ENCODE data around the gene PARD3. TPM values are rescaled to one million over a fixed set of nuclear protein-coding genes. Genes with fewer than 3 reads are reported as not detected.
"Not testable (repeated sequence)": the region's sequence is repeated elsewhere in the genome, so short reads cannot be mapped to it uniquely, and the experiment has no call there.

PARD3 gene
- total RNA-seq, 4 donors from 2014 or later = 27.3 to 65.3 (median 55.6) TPM

DNA sequence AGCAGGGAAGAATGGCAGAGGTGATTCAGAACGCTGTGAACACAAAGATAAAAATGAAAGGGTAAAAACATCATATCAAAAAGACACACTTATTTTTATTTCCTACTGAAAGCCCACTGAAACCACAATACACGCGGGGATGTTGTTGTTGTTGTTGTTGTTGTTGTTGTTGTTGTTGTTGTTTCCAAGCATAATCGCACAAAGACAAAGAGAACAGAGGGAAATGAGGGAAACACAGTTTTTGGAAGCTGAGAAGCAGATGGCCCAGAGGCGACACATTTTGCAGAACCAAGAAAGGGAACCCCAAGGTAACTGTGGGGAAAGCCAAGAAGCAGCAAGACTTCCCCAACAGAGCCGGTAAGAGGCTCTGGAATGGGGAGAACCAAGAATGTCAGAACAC, 113.9 kb downstream of the PARD3 start:
- H3K36me3 ChIP-seq = no peaks in the 10 kb centered on the region
- TF ChIP-seq EP300 (IDR thresholded peaks at IDR 0.05; ENCODE audit: low read depth) = no peak
- no peak for TF ChIP-seq POLR2A (IDR thresholded peaks at IDR 0.05)
- TF ChIP-seq, protein P1, sequence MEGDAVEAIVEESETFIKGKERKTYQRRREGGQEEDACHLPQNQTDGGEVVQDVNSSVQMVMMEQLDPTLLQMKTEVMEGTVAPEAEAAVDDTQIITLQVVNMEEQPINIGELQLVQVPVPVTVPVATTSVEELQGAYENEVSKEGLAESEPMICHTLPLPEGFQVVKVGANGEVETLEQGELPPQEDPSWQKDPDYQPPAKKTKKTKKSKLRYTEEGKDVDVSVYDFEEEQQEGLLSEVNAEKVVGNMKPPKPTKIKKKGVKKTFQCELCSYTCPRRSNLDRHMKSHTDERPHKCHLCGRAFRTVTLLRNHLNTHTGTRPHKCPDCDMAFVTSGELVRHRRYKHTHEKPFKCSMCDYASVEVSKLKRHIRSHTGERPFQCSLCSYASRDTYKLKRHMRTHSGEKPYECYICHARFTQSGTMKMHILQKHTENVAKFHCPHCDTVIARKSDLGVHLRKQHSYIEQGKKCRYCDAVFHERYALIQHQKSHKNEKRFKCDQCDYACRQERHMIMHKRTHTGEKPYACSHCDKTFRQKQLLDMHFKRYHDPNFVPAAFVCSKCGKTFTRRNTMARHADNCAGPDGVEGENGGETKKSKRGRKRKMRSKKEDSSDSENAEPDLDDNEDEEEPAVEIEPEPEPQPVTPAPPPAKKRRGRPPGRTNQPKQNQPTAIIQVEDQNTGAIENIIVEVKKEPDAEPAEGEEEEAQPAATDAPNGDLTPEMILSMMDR (IDR thresholded peaks at IDR 0.05) = no peak
- no peak for TF ChIP-seq POLR2AphosphoS5 (IDR thresholded peaks at IDR 0.05)
- DNase-seq = no peak
- H3K4me3 ChIP-seq = no peak overlapping the region
- intact Hi-C loops (cut with DNase I; ENCODE audit: low total_unique reads) (no loop called here), in situ Hi-C loops (cut with MboI; ENCODE audit: low pct_ligation_motif_present in 1 of 4, low pct_unique_long_range_greater_than_20kb in 1 of 4, low sequenced_read_pairs in 3 of 4) (loop anchor here in 1 of 4 donors (25.0 kb wide), 1 partner anchor 261 kb away; no protein-coding TSS in a partner anchor)
- no peaks in the 10 kb centered on the region for H3K27me3 ChIP-seq
- WGBS, 2 donors (ENCODE audit: low coverage in 1 of 2) = 82 to 85% methylated on average over 5 to 6 of the region's 6 CpGs
- H3K27ac ChIP-seq = no peak overlapping the region
- peaks cover 9 to 57% (median 19%) of the 10 kb centered on the region in 4 donors for H3K4me1 ChIP-seq
- no peaks in the 10 kb centered on the region for H3K9me3 ChIP-seq

GRCh38 chr10:34700752-34701151, 114.3 kb downstream of the PARD3 start:
- H3K4me1 ChIP-seq = peaks cover 8 to 53% (median 19%) of the 10 kb centered on the region in 4 donors
- H3K9me3 ChIP-seq; H3K36me3 ChIP-seq; H3K4me3 ChIP-seq; DNase-seq; intact Hi-C loops (cut with DNase I; ENCODE audit: low total_unique reads); H3K27me3 ChIP-seq; H3K27ac ChIP-seq: not testable (repeated sequence)
- in situ Hi-C loops (cut with MboI; ENCODE audit: low pct_ligation_motif_present in 1 of 4, low pct_unique_long_range_greater_than_20kb in 1 of 4, low sequenced_read_pairs in 3 of 4) = loop anchor here in 1 of 4 donors (25.0 kb wide), 1 partner anchor 262 kb away; no protein-coding TSS in a partner anchor
- WGBS, 2 donors (ENCODE audit: low coverage in 1 of 2) = 81 to 82% methylated on average over 5 of the region's 5 CpGs

DNA sequence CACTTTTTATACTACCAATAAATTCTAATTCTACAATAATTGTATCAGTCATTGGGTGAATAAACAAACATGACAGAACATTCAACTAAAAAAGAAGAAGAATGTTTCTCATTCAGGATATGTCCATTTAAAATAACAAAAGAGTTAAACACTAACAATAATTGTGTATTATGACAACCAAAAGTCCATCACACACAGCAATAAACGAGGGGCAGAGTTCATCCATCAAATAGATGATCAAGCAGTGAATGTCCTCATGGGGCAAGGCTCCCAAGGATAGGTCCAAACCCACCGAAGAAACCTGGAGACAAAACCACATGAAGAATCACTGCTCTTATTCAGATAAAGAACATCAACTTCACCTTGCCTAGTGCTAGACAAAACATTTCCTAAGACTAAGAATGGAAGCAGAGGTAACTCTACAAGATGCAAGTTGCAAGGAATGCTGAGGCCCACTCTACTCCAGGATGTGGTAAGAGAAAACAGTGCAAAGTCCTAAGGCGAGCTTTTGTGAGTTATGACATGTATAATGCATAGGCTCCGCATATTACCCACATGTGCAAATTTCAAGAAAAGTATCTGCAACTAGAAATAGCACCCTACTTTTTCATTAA, 115.1 kb downstream of the PARD3 start:
- intact Hi-C loops (cut with DNase I; ENCODE audit: low total_unique reads) = no loop called here

DNA sequence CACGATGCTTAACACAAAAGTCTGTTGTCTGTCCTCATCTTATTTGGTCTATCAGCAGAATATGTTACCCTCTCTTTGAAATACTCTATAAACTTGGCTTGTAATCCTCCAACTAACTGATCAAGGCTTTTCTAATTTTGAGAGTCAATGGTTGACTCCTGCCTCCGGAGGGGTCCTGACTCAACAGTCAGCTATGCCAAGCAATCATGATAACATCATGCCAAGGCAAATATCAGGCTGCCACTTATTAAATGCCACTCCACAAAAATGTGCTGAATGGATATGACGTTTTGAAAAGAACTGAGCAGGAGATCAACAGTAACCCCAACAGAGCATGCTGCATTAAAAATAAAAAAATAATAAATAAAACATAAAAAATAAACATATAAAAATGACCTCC, 116.1 kb downstream of the PARD3 start:
- DNase-seq = no peak
- in situ Hi-C loops (cut with MboI; ENCODE audit: low pct_ligation_motif_present in 1 of 4, low pct_unique_long_range_greater_than_20kb in 1 of 4, low sequenced_read_pairs in 3 of 4) (loop anchor here in 1 of 4 donors (25.0 kb wide), 1 partner anchor 288 kb away; no protein-coding TSS in a partner anchor), intact Hi-C loops (cut with DNase I; ENCODE audit: low total_unique reads) (no loop called here)
- H3K4me1 ChIP-seq = peaks cover 4 to 40% (median 18%) of the 10 kb centered on the region in 4 donors
- no peaks in the 10 kb centered on the region for H3K36me3 ChIP-seq
- WGBS, 2 donors (ENCODE audit: low coverage in 1 of 2) = 66 to 76% methylated on average over 2 to 3 of the region's 3 CpGs
- no peak overlapping the region for H3K27ac ChIP-seq
- no peak overlapping the region for H3K4me3 ChIP-seq
- H3K27me3 ChIP-seq = no peaks in the 10 kb centered on the region
- TF ChIP-seq, protein P1 (IDR thresholded peaks at IDR 0.05) = no peak
- TF ChIP-seq POLR2A (IDR thresholded peaks at IDR 0.05) (no peak), POLR2AphosphoS5 (IDR thresholded peaks at IDR 0.05) (no peak), EP300 (IDR thresholded peaks at IDR 0.05; ENCODE audit: low read depth) (no peak)
- no peaks in the 10 kb centered on the region for H3K9me3 ChIP-seq

More for the DNA sequence above, 115.1 kb downstream of the PARD3 start:
- Histone ChIP-seq H3K27me3 (no peaks in the 10 kb centered on the region), H3K4me3 (no peak overlapping the region), H3K36me3 (no peaks in the 10 kb centered on the region), H3K27ac (no peak overlapping the region), H3K4me1 (peaks cover 4 to 49% (median 19%) of the 10 kb centered on the region in 4 donors), H3K9me3 (no peaks in the 10 kb centered on the region)
- WGBS, 2 donors (ENCODE audit: low coverage in 1 of 2) = 64 to 67% methylated on average over 4 of the region's 4 CpGs
- DNase-seq = no peak
- in situ Hi-C loops (cut with MboI; ENCODE audit: low pct_ligation_motif_present in 1 of 4, low pct_unique_long_range_greater_than_20kb in 1 of 4, low sequenced_read_pairs in 3 of 4) = loop anchor here in 2 of 4 donors (25.0 kb wide), 2 partner anchors 262 to 287 kb away; no protein-coding TSS in a partner anchor
- no peak for TF ChIP-seq POLR2A (IDR thresholded peaks at IDR 0.05)
- TF ChIP-seq POLR2AphosphoS5 (IDR thresholded peaks at IDR 0.05) = no peak
- TF ChIP-seq, protein P1 (IDR thresholded peaks at IDR 0.05) = no peak
- no peak for TF ChIP-seq EP300 (IDR thresholded peaks at IDR 0.05; ENCODE audit: low read depth)
